Activated T-cell treated with anti-CD3 and anti-CD28 coated beads for 48 hours (primary cell): ENCODE data around the gene FOXP3.

ENCODE experiments used
- DNase-seq: peaks from one replicate; pipeline ENCODE4 v3.0.0-alpha.2; 2020; ENCODE audit warnings: low read depth

The FOXP3 gene

DNA sequence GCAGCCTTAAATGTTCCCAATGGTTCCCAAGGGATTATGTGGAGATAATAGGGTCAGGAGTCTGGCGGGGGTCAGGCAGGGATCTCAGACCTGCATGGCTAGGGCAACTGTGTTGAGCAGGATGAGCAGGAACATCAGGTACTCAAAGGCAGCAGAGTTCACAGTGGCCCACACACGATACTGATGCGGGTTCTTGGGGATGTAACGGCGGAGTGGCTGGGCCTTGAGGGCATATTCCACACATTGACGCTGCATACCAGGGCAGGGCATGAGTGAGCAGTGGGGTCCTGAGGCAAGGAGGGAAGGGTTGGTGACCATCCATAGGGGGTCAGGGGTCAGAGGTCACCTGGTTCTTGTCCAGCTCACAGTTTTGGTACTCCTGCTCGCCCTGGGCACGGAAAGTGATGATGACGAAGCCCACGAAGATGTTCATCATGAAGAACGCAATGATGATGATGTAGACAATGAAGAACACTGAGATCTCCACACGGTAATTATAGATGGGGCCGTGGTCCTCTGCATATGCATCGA, 49.4 kb downstream of the FOXP3 start:
- DNase-seq: no peak

DNA sequence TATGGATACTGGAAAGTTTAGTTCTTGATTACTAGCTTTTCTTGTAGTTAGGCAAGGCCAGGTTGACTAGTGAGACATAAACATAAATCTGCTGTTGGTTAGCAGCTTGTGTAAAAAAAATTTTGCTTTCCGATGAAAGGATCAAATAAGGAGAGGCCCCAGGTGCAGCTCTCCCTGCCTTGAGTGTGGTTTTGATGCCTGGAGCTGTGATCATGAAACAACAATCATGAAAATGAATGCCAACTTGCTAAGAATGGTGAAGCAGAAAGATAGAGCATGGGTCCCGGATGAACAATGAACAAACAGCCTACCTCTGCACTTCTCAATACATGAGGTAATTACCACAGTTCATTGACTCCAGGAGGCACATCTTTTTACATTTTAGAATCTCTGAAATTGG, 50.1 kb downstream of the FOXP3 start:
- DNase-seq: no peak

- no peak for DNase-seq
Measured at GRCh38 chrX:49212861-49213260, 51.6 kb downstream of the FOXP3 start.

DNA sequence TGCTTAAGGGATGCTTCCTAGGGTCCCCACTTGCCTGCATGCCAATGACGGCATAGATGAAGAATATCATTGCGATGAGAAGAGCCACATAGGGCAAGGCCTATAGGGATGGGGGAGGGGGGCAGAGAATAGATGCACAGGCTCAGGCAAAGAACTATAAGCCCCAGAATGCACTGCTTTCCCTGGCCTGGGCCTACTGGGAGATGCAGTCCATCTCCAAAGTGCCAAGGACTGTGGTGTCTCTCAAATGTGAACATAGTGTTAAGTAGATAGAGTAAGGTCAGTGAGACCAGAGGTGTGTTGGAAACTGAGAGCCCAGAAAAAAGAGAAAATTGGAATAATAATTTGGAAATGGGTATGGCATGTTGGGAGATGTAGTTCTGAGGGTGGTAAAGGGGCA, 52.3 kb downstream of the FOXP3 start:
- DNase-seq: no peak

GRCh38 chrX:49211074-49211473, 53.4 kb downstream of the FOXP3 start:
- no peak for DNase-seq

- no peak for DNase-seq
Measured at GRCh38 chrX:49210406-49210805, 54.1 kb downstream of the FOXP3 start.

DNA sequence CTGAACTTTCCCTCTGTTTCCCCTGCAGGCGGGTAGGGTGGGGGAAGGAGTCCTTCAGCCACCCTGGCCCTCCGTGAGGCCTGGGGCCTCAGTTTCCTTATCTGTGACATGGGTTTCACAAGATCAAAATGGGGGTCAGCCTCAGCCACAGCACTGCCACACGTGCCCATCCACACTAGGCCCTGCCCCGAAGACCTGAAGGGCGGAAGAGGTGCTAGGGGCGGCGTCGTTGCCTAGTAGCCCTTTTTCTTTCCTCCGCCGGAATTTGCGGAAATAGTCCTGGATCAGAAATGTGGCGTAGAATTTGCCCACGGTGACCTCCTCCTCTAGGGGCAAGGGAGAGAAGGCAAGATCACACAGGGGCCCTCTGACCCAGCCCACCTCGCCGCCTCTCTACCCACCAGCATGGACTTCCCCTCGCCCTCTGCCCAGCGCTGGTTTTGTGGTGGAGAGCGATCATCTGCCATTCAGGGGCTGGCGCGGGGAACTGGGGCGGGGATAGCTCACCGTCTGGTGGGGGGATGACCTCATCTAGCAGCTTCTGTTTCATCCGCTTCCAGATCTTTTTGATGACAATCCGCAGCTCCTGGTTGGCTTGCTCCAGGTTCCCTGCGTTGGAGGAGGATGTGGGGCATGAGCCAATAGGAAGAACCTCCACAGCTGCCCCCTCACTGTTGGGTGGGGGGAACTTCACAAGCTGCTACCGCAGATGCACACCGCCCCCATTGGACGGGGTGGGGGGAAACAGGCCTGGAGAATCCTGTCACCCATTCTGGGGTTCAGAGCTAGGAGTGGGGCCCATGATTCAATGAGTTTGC, 54.9 kb downstream of the FOXP3 start:
- no peak for DNase-seq

DNA sequence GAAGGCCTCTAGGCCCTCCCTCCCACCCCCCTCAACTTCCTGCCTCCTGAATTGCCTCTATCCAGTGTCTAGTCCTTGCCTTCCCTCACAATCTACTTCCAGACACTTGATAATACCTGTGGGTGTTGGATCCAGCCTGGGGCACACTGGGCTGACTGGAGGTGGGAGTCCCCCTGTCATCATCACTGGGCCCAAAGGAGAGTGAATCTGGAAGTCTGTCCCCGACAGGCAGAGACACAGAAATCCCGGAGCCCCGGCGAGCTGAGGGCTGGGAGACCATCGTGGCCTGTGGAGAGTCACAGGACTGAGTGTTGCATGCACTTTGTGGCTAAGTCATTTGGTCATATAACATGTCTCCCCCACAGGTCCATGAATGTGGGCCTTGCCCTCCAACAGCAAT, 56.1 kb downstream of the FOXP3 start:
- no peak for DNase-seq

GRCh38 chrX:49206543-49206942, 58.0 kb downstream of the FOXP3 start:
- DNase-seq: no peak

- no peak for DNase-seq
Measured at GRCh38 chrX:49205443-49205842, 59.1 kb downstream of the FOXP3 start.

GRCh38 chrX:49204709-49205108, 59.8 kb downstream of the FOXP3 start:
- no peak for DNase-seq

GRCh38 chrX:49204017-49204416, 60.5 kb downstream of the FOXP3 start:
- DNase-seq: no peak

- no peak for DNase-seq
Measured at GRCh38 chrX:49203536-49203935, 61.0 kb downstream of the FOXP3 start.

GRCh38 chrX:49202022-49202421, 62.5 kb downstream of the FOXP3 start:
- no peak for DNase-seq
